ENCODE results near the gene HSF5. TPM values are rescaled to one million over a fixed set of nuclear protein-coding genes. Genes with fewer than 3 reads are reported as not detected.

HSF5 gene
- total RNA-seq, 1 experiment from 2014 or later: not detected

DNA sequence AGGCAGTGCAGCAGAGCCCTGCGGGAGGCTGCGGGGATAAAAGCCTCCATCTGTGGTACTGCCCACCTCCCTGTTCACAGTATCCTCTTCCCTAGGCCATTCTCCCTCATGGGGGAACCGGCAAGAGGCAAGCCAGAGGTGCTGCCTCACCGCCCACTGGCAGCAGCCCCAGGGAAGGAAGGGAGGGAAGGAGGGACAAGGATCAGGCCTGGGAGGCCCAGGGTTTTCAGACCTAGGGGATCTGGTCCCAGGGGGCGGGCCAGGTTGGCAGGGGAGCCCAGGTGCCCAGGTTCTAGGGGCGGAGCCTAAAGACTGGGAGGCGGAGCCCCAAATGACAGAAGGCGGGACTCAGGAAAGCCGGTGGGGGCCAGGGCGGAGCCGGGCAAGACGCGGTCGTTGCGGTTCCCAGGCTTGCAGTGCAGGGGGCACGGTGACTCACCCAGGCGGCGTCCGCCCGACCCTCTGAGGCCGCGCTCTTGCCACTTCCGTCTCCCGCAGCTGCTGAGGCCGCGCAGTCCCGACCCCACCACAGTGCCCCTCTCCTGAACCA is 29.2 kb upstream of the HSF5 start:
- Histone ChIP-seq H3K9me2 (replicated peaks; ENCODE audit: low read length) (no peaks in the 10 kb centered on the region), H3K27me3 (ENCODE audit: low read length) (no peaks in the 10 kb centered on the region), H3K9me3 (ENCODE audit: low read length) (no peaks in the 10 kb centered on the region), H3K4me3 (ENCODE audit: low read length) (peak overlapping the region; percentile 68), H3F3A (ENCODE audit: low read length, unreplicated experiment) (no peaks in the 10 kb centered on the region), H3K4me1 (ENCODE audit: insufficient read depth, low read length) (peaks cover 24% of the 10 kb centered on the region), H4K20me1 (ENCODE audit: low read length) (no peaks in the 10 kb centered on the region), H2AFZ (ENCODE audit: low read length) (peak overlapping the region; percentile 75), H3K27ac (ENCODE audit: low read length) (peak overlapping the region; percentile 22), H3K9ac (ENCODE audit: low read length) (peak overlapping the region; percentile 53), H3K79me2 (ENCODE audit: low read length) (peaks cover 11% of the 10 kb centered on the region), H3K4me2 (ENCODE audit: low read length) (peak overlapping the region; percentile 86), H3K36me3 (ENCODE audit: low read depth, low read length) (no peaks in the 10 kb centered on the region)
- CTCF ChIA-PET: no interaction called here
- ATAC-seq: no peak; the same call in 1 of the 2 replicates
- DNase-seq: no peak
- POLR2A ChIA-PET (ENCODE audit: unreplicated experiment): no interaction called here
- BruUV-seq (replicated peaks): TSS peak; percentile 34
- TF ChIP-seq CTCF (conservative IDR thresholded peaks at IDR 0.05; ENCODE audit: low read depth, low read length): no peak
- no peak for TF ChIP-seq EZH2 (IDR thresholded peaks at IDR 0.05; ENCODE audit: low read length, unreplicated experiment)
- no peak for TF ChIP-seq EZH2phosphoT487 (IDR thresholded peaks at IDR 0.05; ENCODE audit: borderline replicate concordance, low read length)
- intact Hi-C loops (cut with micrococcal nuclease): loop anchor here (5.0 to 10.0 kb wide), 3 partner anchors 163 to 195 kb away; partner anchors contain the start of genes RAD51C, SUPT4H1 and TEX14

DNA sequence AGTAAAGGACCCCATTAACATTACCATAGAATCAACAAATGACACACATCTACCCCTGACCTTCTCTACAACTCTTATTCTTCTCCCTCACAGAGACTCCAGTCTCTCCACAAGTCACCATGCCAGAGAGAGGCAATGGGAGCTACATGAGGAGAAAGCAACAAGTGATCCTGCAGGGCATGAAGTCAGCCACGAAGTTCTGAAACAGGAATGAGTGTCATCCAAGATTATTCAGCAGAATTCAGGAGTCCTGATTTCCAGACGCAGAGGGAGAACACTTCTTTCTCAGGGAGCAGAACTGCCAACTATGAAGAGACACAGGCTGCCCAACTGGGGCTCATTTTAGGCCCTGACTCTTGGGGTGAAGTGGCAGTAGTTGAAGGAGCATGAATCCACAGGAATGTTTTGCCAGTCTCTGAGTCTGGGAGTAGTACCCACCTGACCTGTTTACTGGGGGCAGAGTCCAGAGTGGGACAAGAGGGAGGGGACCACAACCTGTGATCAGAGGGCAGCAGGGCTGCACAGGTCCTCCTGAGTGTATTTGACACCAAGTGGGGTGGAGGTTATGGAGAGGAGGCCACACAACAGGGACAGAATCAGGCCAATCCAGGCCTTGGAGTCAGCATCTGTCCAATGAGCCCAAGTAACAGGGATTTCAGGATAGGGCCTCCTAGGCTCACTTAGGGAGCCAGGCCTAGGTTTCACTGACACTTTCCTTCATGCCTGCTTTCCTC is 28.6 kb upstream of the HSF5 start:
- H3K9me2 ChIP-seq (replicated peaks; ENCODE audit: low read length): no peaks in the 10 kb centered on the region
- no peaks in the 10 kb centered on the region for H3K9me3 ChIP-seq (ENCODE audit: low read length)
- no peaks in the 10 kb centered on the region for H3K36me3 ChIP-seq (ENCODE audit: low read depth, low read length)
- ATAC-seq (no peak), DNase-seq (no peak)
- H4K20me1 ChIP-seq (ENCODE audit: low read length): no peaks in the 10 kb centered on the region
- intact Hi-C loops (cut with micrococcal nuclease): loop anchor here (5.0 to 10.0 kb wide), 3 partner anchors 162 to 195 kb away; partner anchors contain the start of genes RAD51C, SUPT4H1 and TEX14
- H3F3A ChIP-seq (ENCODE audit: low read length, unreplicated experiment): no peaks in the 10 kb centered on the region
- H3K27ac ChIP-seq (ENCODE audit: low read length): peak overlapping the region; percentile 22
- peak overlapping the region; percentile 86 for H3K4me2 ChIP-seq (ENCODE audit: low read length)
- no peak for TF ChIP-seq CTCF (conservative IDR thresholded peaks at IDR 0.05; ENCODE audit: low read depth, low read length)
- TF ChIP-seq EZH2 (IDR thresholded peaks at IDR 0.05; ENCODE audit: low read length, unreplicated experiment): no peak
- no peak for TF ChIP-seq EZH2phosphoT487 (IDR thresholded peaks at IDR 0.05; ENCODE audit: borderline replicate concordance, low read length)
- H3K4me1 ChIP-seq (ENCODE audit: insufficient read depth, low read length): peaks cover 24% of the 10 kb centered on the region
- peak overlapping the region; percentile 68 for H3K4me3 ChIP-seq (ENCODE audit: low read length)
- peaks cover 11% of the 10 kb centered on the region for H3K79me2 ChIP-seq (ENCODE audit: low read length)
- peak overlapping the region; percentile 53 for H3K9ac ChIP-seq (ENCODE audit: low read length)
- H3K27me3 ChIP-seq (ENCODE audit: low read length): no peaks in the 10 kb centered on the region
- no TSS peak for BruUV-seq (replicated peaks)
- CTCF ChIA-PET: no interaction called here
- H2AFZ ChIP-seq (ENCODE audit: low read length): peak overlapping the region; percentile 75
- POLR2A ChIA-PET (ENCODE audit: unreplicated experiment): no interaction called here
